Activated naive CD4-positive, alpha-beta T cell treated with anti-CD3 and anti-CD28 coated beads for 36 hours (primary cell): ENCODE data around the gene CIPC. TPM values are rescaled to one million over a fixed set of nuclear protein-coding genes. Genes with fewer than 3 reads are reported as not detected.
A peak's percentile ranks its signal among the peaks of the same experiment; 100 is the strongest.

Source experiments
- CTCF ChIA-PET: fragments of 350-600 bp; sonication (Branson Sonifier 250); formaldehyde crosslinking; loops from one replicate; lab custom pipeline; 2021; ENCODE audit warnings: antibody characterized with exemption; lab: Charles Lee
- DNase-seq: peaks from one replicate; pipeline ENCODE4 v3.0.0-alpha.2; 2020
- H3K27ac Mint-ChIP-seq: one replicate; pipeline ENCODE4 v1.8.0; 2021; ENCODE audit warnings: mild to moderate bottlenecking, mixed read lengths
- H3K27me3 Mint-ChIP-seq: one replicate; pipeline ENCODE4 v1.8.0; 2021; ENCODE audit warnings: low read depth, mixed read lengths
- H3K36me3 Mint-ChIP-seq: one replicate; pipeline ENCODE4 v1.8.0; 2021; ENCODE audit warnings: low read depth, mixed read lengths
- H3K4me1 Mint-ChIP-seq: one replicate; pipeline ENCODE4 v1.8.0; 2021; ENCODE audit warnings: low read depth, mixed read lengths
- H3K4me3 Mint-ChIP-seq: one replicate; pipeline ENCODE4 v1.8.0; 2021; ENCODE audit warnings: mild to moderate bottlenecking, moderate library complexity, mixed read lengths
- H3K9me3 Mint-ChIP-seq: one replicate; pipeline ENCODE4 v1.8.0; 2021; ENCODE audit warnings: mixed read lengths
- intact Hi-C: fragments of 100-400 bp; cut with micrococcal nuclease; formaldehyde crosslinking; loops from one replicate; pipeline ENCODE4 v1.15.1; 2023
- total RNA-seq, 2 experiments: library from RNA; stranded (reverse); gene quantifications; one replicate each; pipeline ENCODE4 v1.2.3, GENCODE V29; 2021

Gene CIPC
- total RNA-seq, 2 experiments from 2014 or later, result 5.6 to 6.1 TPM

DNA sequence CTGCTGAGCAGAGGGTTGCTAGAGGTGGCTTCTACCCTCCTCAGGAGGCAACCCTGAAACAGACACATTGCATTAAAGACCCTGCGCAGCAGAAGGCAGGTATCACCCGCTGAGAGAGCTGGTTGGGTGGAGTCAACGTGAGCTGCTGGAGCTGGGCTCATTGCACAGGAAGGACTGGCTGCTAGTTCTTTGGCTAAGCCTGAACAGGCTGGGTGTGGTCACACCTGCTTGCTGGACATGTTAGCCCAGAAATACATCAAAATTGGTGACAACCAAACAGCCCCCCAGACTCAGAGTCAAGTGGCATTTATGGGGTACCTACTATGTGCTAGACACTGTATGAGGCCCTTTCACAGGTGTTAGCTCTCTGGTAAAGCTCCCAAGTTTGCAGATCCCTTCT lies 35.8 kb upstream of the CIPC start:
- Mint-ChIP-seq H3K27me3 (no peaks in the 10 kb centered on the region), H3K27ac (no peak overlapping the region), H3K9me3 (no peaks in the 10 kb centered on the region), H3K4me1 (no peaks in the 10 kb centered on the region), H3K36me3 (no peaks in the 10 kb centered on the region), H3K4me3 (no peak overlapping the region)
- no peak for DNase-seq
- CTCF ChIA-PET, result interaction anchor here (1.4 to 20.8 kb wide), 4 partner anchors 8 to 182 kb away, joined by 9 to 692 read pairs (median 157); no protein-coding TSS in a partner anchor
- intact Hi-C loops, result no loop called here

DNA sequence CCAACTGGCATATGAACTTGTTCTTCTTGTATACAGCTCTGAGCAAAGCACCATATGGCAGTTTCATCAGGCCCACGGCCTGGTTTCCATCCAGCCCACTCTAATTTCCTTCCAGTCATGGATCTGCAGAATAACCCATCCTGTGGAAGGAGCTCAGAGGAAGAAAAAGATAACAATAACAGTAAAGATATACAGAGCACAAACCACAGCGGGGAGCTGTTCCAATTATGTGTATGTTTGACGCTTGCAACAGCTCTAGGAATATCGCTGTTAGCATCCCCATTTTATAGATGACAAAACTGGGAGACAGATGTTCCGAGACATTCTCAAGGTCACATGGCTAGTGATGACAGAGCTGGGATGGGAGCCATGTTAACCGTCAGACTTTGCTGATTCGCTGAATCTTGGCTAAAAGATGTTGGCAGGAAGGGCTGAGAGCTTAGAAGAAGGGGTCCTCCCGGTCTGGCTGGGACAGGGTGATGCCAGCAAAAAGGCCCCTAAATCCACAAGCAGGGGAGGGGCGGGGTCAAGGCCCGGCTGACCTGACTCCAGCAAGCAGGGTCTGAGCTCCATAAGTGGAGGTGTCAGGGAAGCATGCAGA lies 34.4 kb upstream of the CIPC start:
- DNase-seq, result no peak
- Mint-ChIP-seq H3K27me3 (peaks cover 2% of the 10 kb centered on the region), H3K9me3 (no peaks in the 10 kb centered on the region), H3K4me1 (no peaks in the 10 kb centered on the region), H3K27ac (no peak overlapping the region), H3K36me3 (no peaks in the 10 kb centered on the region), H3K4me3 (no peak overlapping the region)
- intact Hi-C loops, result no loop called here
- CTCF ChIA-PET, result interaction anchor here (0.6 to 20.8 kb wide), 11 partner anchors 9 to 183 kb away, joined by 3 to 692 read pairs (median 4); no protein-coding TSS in a partner anchor

DNA sequence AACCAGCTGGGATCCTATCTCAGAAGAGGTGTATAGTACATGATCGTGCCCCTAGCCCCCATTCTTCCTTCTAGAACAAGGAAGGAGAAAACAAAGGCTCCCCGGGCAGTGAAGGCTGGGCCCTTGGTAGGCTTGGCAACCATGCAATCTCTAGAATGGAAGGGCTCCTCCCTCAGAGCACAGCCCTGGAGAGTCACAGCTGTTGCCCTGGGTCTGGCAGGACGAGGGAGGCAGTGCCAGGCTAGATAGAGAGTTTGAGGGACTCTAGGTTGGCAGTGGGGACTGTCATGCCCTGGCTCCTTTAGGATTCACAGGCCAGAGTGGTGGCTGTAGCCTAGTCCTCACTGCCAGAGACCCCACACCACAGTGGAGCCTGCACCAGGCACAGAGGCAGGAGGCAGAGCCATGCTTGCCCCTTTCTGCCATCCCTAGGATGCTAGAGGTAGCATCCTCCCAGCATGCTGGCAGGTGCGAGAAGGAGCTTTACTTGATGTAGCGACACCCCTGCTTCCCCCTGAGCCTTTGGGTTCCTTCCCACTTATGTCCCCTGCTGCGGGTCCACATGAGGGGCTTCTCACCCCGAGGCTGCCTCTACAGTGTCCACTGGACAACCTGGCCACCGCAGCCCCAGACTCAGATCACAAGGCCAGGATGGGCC lies 33.4 kb upstream of the CIPC start:
- DNase-seq, result no peak
- intact Hi-C loops, result no loop called here
- H3K4me1 Mint-ChIP-seq, result no peaks in the 10 kb centered on the region
- H3K27me3 Mint-ChIP-seq, result peaks cover 2% of the 10 kb centered on the region
- H3K27ac Mint-ChIP-seq, result no peak overlapping the region
- no peak overlapping the region for H3K4me3 Mint-ChIP-seq
- H3K9me3 Mint-ChIP-seq, result no peaks in the 10 kb centered on the region
- CTCF ChIA-PET, result interaction anchor here (0.6 to 20.8 kb wide), 8 partner anchors 10 to 184 kb away, joined by 3 to 692 read pairs (median 5); no protein-coding TSS in a partner anchor
- no peaks in the 10 kb centered on the region for H3K36me3 Mint-ChIP-seq

DNA sequence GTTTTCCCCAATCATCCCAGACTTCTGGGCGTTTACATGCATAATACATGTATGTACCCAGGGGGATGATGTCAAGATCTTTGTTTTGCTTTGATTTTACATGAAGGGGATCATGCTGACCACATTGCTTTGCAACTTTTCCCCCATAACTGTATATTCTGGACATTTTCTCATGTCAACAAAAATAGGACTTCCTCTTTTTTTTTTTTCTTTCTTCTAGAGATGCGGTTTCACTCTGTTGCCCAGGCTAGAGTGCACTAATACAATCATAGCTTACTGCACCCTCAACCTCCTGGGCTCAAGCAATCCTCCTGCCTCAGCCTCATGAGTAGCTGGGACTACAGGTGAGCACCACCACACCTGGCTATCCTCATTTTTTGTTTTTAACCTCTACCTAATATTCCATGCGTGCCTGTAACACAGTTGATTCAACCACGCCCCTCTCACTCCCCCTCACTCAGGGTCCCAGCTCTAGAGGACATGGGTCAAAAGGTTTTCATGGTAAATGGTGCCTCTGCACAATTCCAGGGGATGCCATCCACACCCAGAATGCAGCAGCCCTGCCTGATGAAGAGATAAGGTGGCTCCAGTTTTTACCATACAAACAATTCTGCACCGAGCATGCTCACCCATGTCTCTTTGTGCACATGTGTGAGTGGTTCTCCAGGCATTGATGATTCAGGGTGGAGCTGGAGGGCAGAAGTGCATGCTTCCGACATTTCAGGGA lies 32.0 kb upstream of the CIPC start:
- CTCF ChIA-PET, result interaction anchor here (10.8 to 20.8 kb wide), 3 partner anchors 11 to 186 kb away, joined by 100 to 692 read pairs (median 214); no protein-coding TSS in a partner anchor
- H3K27me3 Mint-ChIP-seq, result peaks cover 2% of the 10 kb centered on the region
- no peaks in the 10 kb centered on the region for H3K9me3 Mint-ChIP-seq
- H3K27ac Mint-ChIP-seq, result no peak overlapping the region
- no peak for DNase-seq
- no peaks in the 10 kb centered on the region for H3K36me3 Mint-ChIP-seq
- no peaks in the 10 kb centered on the region for H3K4me1 Mint-ChIP-seq
- no peak overlapping the region for H3K4me3 Mint-ChIP-seq
- intact Hi-C loops, result no loop called here

DNA sequence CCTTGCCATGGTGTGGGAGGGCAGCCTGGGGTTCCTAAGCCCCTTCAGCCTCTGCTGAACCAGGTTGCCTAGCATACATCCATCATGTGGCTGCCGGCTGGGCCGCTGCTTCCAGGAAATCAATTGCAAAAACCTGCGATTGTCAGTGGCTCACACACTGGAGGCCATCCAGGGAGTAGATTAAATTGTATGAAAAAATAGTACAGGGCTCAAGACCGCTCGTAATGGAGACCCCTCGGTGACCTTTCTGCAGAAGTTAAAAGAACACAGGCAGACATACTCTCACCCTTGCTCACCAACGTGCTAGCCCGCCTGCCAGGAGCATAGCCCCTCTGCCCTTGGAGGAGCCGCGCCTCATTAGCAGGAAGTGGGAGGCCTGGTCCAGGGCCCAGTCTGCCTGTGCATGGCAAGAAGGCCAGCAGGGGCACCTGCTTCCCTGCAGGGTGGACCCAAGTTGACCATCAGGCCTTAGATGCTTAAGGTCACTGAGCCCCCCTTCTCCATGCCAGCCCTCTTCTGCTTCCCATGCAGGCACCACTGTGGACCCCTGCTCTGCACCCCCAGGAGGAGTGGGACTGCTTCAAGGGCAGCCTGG lies 31.4 kb upstream of the CIPC start:
- CTCF ChIA-PET, result interaction anchor here (0.9 to 20.8 kb wide), 8 partner anchors 12 to 357 kb away, joined by 3 to 692 read pairs (median 104); partner anchors contain the start of gene CIPC
- Mint-ChIP-seq H3K4me1 (no peaks in the 10 kb centered on the region), H3K4me3 (no peak overlapping the region)

DNA sequence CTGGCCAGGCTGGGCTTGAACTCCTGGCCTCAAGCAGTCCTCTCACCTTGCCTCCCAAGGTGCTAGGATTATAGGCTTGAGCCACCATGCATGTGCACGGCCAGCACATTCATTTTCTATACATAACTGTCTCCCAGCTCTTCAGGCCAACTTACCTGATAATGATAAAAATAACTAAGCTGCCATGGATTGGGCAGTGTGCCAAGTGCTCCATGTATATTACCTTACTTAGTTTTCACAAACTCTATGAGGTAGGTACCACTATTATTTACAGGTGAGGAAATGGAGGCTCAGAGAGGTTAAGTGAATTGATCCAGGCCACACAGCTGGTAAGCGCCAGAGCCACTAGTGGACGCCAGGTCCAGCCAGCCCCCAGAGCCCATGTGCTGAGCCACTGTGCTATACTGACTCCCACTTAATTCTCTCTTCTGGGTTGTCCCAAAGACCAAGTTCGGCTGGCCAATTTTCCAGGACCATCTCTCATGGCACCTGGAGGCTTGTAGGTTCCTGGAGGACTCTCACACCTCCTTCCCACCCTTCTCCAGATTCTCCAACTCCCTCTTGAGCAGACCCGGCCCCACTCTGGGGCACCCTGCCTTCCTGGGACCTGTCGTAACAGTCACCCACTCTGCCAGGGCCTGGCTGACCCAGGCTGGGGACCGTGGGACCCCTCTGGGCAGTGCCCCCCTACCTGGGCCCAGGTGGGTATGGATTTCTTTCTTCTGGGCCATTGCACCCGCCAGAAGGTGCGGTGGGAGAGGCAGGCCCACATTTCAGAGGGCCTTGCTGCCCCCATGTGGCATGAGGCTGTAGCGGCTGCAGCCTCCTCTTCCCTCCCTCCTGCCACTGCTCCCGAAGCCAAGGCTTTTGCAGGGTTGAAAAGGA lies 30.2 kb upstream of the CIPC start:
- Mint-ChIP-seq H3K36me3 (no peaks in the 10 kb centered on the region), H3K4me1 (no peaks in the 10 kb centered on the region), H3K9me3 (no peaks in the 10 kb centered on the region), H3K27me3 (peaks cover 2% of the 10 kb centered on the region), H3K27ac (no peak overlapping the region), H3K4me3 (no peak overlapping the region)
- CTCF ChIA-PET, result interaction anchor here (0.5 to 20.8 kb wide), 21 partner anchors 13 to 936 kb away, joined by 3 to 692 read pairs (median 5); partner anchors contain the start of gene CIPC
- intact Hi-C loops, result loop anchor here (1.0 kb wide), 1 partner anchor 155 kb away; no protein-coding TSS in a partner anchor
- peak; percentile 71 for DNase-seq

More for the DNA sequence above, 31.4 kb upstream of the CIPC start:
- Mint-ChIP-seq H3K9me3 (no peaks in the 10 kb centered on the region), H3K27ac (no peak overlapping the region), H3K36me3 (no peaks in the 10 kb centered on the region), H3K27me3 (peaks cover 2% of the 10 kb centered on the region)
- intact Hi-C loops, result no loop called here
- no peak for DNase-seq

DNA sequence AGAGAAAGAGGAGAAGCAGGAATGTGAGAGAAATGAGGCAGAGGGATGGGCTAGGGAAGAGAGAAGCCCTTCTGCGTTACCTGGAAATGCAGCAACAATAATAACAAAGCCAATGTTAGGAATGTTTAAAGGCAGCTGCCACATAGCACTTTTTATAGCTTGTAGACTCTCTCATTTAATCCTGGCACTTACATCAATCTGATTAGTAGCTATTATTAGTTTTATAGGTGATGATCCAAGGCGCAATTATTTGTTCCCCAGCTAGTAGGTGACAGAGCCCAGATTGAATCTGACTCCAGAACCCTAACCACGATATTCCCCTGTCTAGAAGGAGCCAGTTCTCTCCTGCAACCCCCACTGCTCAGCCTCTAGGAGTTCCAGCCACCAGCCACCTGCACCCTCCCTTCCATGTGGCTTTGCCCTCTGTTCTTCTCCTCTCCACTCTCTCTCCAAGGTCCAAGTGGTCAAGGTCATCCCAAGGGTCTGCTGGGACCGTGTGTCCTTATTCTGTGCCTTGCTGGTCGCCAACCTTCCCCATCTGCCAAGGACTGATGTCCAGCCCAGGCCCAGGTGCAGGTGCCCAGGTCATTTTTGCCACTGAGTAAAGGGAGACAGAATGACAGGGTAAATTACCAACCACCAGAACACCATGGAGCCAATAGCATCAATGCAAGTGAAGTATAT lies 29.4 kb upstream of the CIPC start:
- no peak overlapping the region for H3K27ac Mint-ChIP-seq
- intact Hi-C loops, result loop anchor here (1.0 kb wide), 1 partner anchor 155 kb away; no protein-coding TSS in a partner anchor
- no peaks in the 10 kb centered on the region for H3K9me3 Mint-ChIP-seq
- H3K36me3 Mint-ChIP-seq, result no peaks in the 10 kb centered on the region
- H3K4me3 Mint-ChIP-seq, result no peak overlapping the region
- CTCF ChIA-PET, result interaction anchor here (0.6 to 20.8 kb wide), 23 partner anchors 14 to 936 kb away, joined by 3 to 692 read pairs (median 5); partner anchors contain the start of gene CIPC
- H3K27me3 Mint-ChIP-seq, result peaks cover 2% of the 10 kb centered on the region
- DNase-seq, result no peak
- no peaks in the 10 kb centered on the region for H3K4me1 Mint-ChIP-seq

DNA sequence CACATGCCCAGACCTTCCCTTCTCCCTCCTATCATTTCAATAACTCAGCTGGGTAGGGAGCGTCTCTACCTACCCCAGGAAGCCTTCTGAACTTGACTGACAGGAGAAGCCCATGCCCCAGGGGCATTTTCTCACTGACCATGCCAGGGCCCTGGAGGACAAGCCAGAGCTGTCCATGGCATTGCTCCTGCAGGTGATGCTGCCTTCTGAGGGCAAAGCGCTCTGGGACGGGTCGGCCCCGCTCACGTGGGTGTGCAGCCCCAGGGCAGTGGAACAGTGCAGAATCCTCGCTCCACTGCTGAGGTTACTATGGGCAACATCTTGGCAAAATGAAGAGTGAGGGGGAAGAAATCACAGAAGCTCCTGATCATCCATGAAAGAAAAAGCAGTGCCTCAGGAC lies 28.5 kb upstream of the CIPC start:
- H3K9me3 Mint-ChIP-seq, result no peaks in the 10 kb centered on the region
- CTCF ChIA-PET, result interaction anchor here (0.5 to 20.8 kb wide), 34 partner anchors 10 to 534 kb away, joined by 3 to 692 read pairs (median 6); partner anchors contain the start of gene CIPC
- no peak overlapping the region for H3K27ac Mint-ChIP-seq
- intact Hi-C loops, result no loop called here
- peaks cover 2% of the 10 kb centered on the region for H3K27me3 Mint-ChIP-seq
- H3K4me3 Mint-ChIP-seq, result no peak overlapping the region
- DNase-seq, result no peak
- H3K36me3 Mint-ChIP-seq, result no peaks in the 10 kb centered on the region
- H3K4me1 Mint-ChIP-seq, result no peaks in the 10 kb centered on the region

DNA sequence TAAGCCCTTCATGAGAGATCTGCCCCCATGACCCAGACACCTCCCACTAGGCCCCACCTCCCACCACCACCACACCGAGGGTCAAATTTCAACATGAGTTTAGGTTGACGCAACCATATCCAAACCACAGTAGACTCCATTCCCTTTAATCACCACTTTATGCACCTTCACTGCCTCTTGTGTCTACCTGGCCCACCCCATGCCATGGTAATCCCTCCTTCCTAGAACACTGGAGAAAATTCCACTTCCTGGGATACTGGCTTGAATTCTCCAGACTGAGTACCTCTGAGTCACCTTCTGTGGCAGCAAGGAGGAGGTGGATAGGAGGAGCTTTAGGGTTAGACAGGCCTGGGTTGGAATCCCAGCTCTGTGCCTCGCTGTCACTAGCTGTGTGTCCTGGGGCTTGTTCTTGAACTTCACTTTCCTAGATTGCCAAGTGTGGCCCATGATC lies 26.1 kb upstream of the CIPC start:
- CTCF ChIA-PET, result interaction anchor here (1.1 to 20.8 kb wide), 12 partner anchors 10 to 361 kb away, joined by 3 to 692 read pairs (median 32); partner anchors contain the start of gene CIPC
- H3K27me3 Mint-ChIP-seq, result peaks cover 2% of the 10 kb centered on the region
- no peak overlapping the region for H3K4me3 Mint-ChIP-seq
- no peak for DNase-seq
- no peaks in the 10 kb centered on the region for H3K36me3 Mint-ChIP-seq
- no peaks in the 10 kb centered on the region for H3K4me1 Mint-ChIP-seq
- no peaks in the 10 kb centered on the region for H3K9me3 Mint-ChIP-seq
- H3K27ac Mint-ChIP-seq, result no peak overlapping the region
- intact Hi-C loops, result no loop called here

DNA sequence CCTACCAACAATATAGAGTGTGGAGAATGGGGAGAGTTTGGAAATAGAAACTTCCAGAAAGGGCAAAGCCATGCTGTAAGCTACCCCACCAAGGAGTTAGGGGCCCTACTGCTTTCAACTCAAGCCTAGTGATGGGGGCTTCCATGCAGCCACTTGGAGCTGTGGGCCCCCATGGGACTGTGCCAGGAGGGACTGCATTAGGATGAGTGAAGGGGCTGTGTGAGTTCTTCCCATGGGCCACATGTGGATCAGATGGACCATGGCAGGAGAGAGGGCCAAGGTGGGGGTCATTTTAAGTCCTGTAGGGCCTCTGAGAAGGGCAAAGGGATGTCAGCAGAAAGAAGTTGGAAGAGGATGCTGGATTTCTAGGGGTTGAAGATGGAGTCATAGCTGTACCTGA lies 23.1 kb upstream of the CIPC start:
- DNase-seq, result no peak
- intact Hi-C loops, result no loop called here
- no peak overlapping the region for H3K4me3 Mint-ChIP-seq
- H3K9me3 Mint-ChIP-seq, result peaks cover 3% of the 10 kb centered on the region
- no peaks in the 10 kb centered on the region for H3K27me3 Mint-ChIP-seq
- H3K4me1 Mint-ChIP-seq, result no peaks in the 10 kb centered on the region
- H3K36me3 Mint-ChIP-seq, result no peaks in the 10 kb centered on the region
- no peak overlapping the region for H3K27ac Mint-ChIP-seq
- CTCF ChIA-PET, result interaction anchor here (1.2 to 20.8 kb wide), 5 partner anchors 10 to 195 kb away, joined by 3 to 692 read pairs (median 4); no protein-coding TSS in a partner anchor
